Activated naive CD4-positive, alpha-beta T cell treated with anti-CD3 and anti-CD28 coated beads, Interleukin-2, amount 10 ng/mL, durations not matched to agents 5 hours and 36 hours (primary cell): ENCODE measurements around the gene MMP1. TPM values are rescaled to one million over a fixed set of nuclear protein-coding genes. Genes with fewer than 3 reads are reported as not detected.

Experiments
- total RNA-seq, 2 experiments: library from RNA; stranded (reverse); gene quantifications; one replicate each; pipeline ENCODE4 v1.2.3, GENCODE V29; 2021

The MMP1 gene
- not detected for total RNA-seq

GRCh38 chr11:102798012-102798746, at the start of gene MMP1:
Gene MMP1 (minus strand): TSS chr11:102798160. CDS start chr11:102798092, 68 bp downstream.

GRCh38 chr11:102843489-102843888, 45.5 kb upstream of the MMP1 start, which contains the start of gene MMP3:
Gene MMP3 (minus strand): TSS chr11:102843609. CDS start chr11:102843546, 63 bp downstream.

GRCh38 chr11:102780491-102780918, 17.5 kb downstream of the MMP1 start, which contains the start of gene MMP10:
Gene MMP10 (minus strand): TSS chr11:102780628. CDS start chr11:102780591, 37 bp downstream.

Other genes with a start within 250 kb of the MMP1 start
- not detected for gene MMP20, start 172.8 kb downstream of the MMP1 start, total RNA-seq
- gene MMP27, start 92.4 kb downstream of the MMP1 start, total RNA-seq: not detected
- gene MMP8, start 73.2 kb downstream of the MMP1 start, total RNA-seq: not detected
- under 1 TPM; 0.29 to 0.50 TPM for gene MMP10, start 17.5 kb downstream of the MMP1 start, total RNA-seq
- gene MMP3, start 45.4 kb upstream of the MMP1 start, total RNA-seq: not detected
- gene MMP12, start 76.8 kb upstream of the MMP1 start, total RNA-seq: not detected
- gene MMP13, start 157.6 kb upstream of the MMP1 start, total RNA-seq: not detected